OCI-LY7 (cell line): ENCODE measurements around the gene CTDSP1. TPM values are rescaled to one million over a fixed set of nuclear protein-coding genes. Genes with fewer than 3 reads are reported as not detected.
A peak's percentile ranks its signal among the peaks of the same experiment; 100 is the strongest.

Source experiments
- BruUV-seq: library from RNA; stranded (reverse); fragments of 400-500 nt; replicated peaks from 2 replicates; lab custom pipeline; 2021; lab: Mats Ljungman, UMichigan
- CTCF ChIA-PET: fragments of 300-600 bp; sonication (Branson Sonifier 250); formaldehyde crosslinking; loops from one replicate; lab custom pipeline; 2022; ENCODE audit warnings: antibody characterized with exemption; ENCODE audit not compliant: unreplicated experiment; lab: Charles Lee
- POLR2A ChIA-PET: fragments of 300-600 bp; sonication (Branson Sonifier 250); formaldehyde crosslinking; loops from one replicate; lab custom pipeline; 2022; ENCODE audit warnings: antibody characterized with exemption; lab: Charles Lee
- DNase-seq: peaks from one replicate; pipeline ENCODE4 v3.0.0-alpha.2; 2015; ENCODE audit warnings: low spot score
- H2AFZ ChIP-seq: fragments of 200-600 bp; sonication (generic), shearing (Covaris generic); 2 replicates; pipeline ENCODE4 v1.6.1; 2014; ENCODE audit warnings: mild to moderate bottlenecking, antibody characterized with exemption, low read length, moderate library complexity
- H3K27ac ChIP-seq: fragments of 200-600 bp; sonication (generic); 2 replicates; pipeline ENCODE4 v1.5.1; 2014; ENCODE audit warnings: mixed run types, low read depth, mild to moderate bottlenecking, moderate library complexity, low read length, inconsistent platforms; ENCODE audit not compliant: poor library complexity, severe bottlenecking
- H3K36me3 ChIP-seq: fragments of 200-600 bp; sonication (generic); 2 replicates; pipeline ENCODE4 v1.6.1; 2014; ENCODE audit warnings: mild to moderate bottlenecking, antibody characterized with exemption, low read length, moderate library complexity, mixed read lengths; ENCODE audit not compliant: insufficient read depth
- H3K4me1 ChIP-seq: fragments of 200-600 bp; sonication (generic); 2 replicates; pipeline ENCODE4 v1.5.1; 2014; ENCODE audit warnings: mild to moderate bottlenecking, low read length; ENCODE audit not compliant: insufficient read depth, poor library complexity, severe bottlenecking
- H3K4me2 ChIP-seq: fragments of 200-600 bp; sonication (generic); 2 replicates; pipeline ENCODE4 v1.6.1; 2014; ENCODE audit warnings: mild to moderate bottlenecking, low read length
- H3K4me3 ChIP-seq: fragments of 200-600 bp; sonication (generic); 2 replicates; pipeline ENCODE4 v1.5.1; 2014; ENCODE audit warnings: mild to moderate bottlenecking, low read depth, low read length; ENCODE audit not compliant: poor library complexity, severe bottlenecking
- H3K79me2 ChIP-seq: fragments of 200-600 bp; sonication (generic); 2 replicates; pipeline ENCODE4 v1.6.1; 2016; ENCODE audit warnings: low read depth, mild to moderate bottlenecking, low read length, moderate library complexity, mixed read lengths; ENCODE audit not compliant: insufficient read depth
- H3K9me2 ChIP-seq: fragments of 200-600 bp; sonication (generic); 2 replicates; pipeline ENCODE4 v1.6.1; 2016; ENCODE audit warnings: mild to moderate bottlenecking, low read length, mixed read lengths; ENCODE audit not compliant: insufficient read depth
- H3K9me3 ChIP-seq: fragments of 200-600 bp; sonication (generic); 2 replicates; pipeline ENCODE4 v1.6.1; 2014; ENCODE audit warnings: mild to moderate bottlenecking, mixed run types, low read length, mixed read lengths
- H4K20me1 ChIP-seq: fragments of 200-600 bp; sonication (generic); 2 replicates; pipeline ENCODE4 v1.6.1; 2014; ENCODE audit warnings: mild to moderate bottlenecking, antibody characterized with exemption, low read length, moderate library complexity, mixed read lengths; ENCODE audit not compliant: insufficient read depth
- EZH2phosphoT487 ChIP-seq: fragments of 200-600 bp; sonication (generic); IDR thresholded peaks from 2 replicates; pipeline ENCODE4 v1.6.1; 2018; ENCODE audit warnings: low read depth, borderline replicate concordance, mild to moderate bottlenecking, mixed run types, antibody characterized with exemption, low read length, moderate library complexity, mixed read lengths
- intact Hi-C: fragments of 100-400 bp; cut with micrococcal nuclease; formaldehyde crosslinking; loops from one replicate; pipeline ENCODE4 v1.10.0; 2022; ENCODE audit not compliant: unreplicated experiment
- total RNA-seq, 2 experiments: library from RNA; depleted of rRNA in 1 of 2; stranded (reverse); fragments of >200 nt in 1 of 2; shearing (Covaris generic) in 1 of 2; gene quantifications; 2 replicates each; pipeline ENCODE4 v1.2.3, GENCODE V29; 2014 to 2022
- TF ChIP-seq, protein P1 (sequence below): fragments of 200-600 bp; sonication (generic); conservative IDR thresholded peaks from 2 replicates; pipeline ENCODE4 v1.5.1; 2014; ENCODE audit warnings: mild to moderate bottlenecking, antibody characterized with exemption, low read length, moderate library complexity, mixed read lengths

CTDSP1 gene
- total RNA-seq, 2 experiments from 2014 or later = 95.3 to 152 TPM

GRCh38 chr2:218364196-218364595 lies 35.5 kb upstream of the CTDSP1 start:
- H3K4me2 ChIP-seq = no peak overlapping the region
- H4K20me1 ChIP-seq = no peaks in the 10 kb centered on the region
- no peaks in the 10 kb centered on the region for H3K36me3 ChIP-seq
- TF ChIP-seq EZH2phosphoT487 = no peak
- TF ChIP-seq, protein P1, sequence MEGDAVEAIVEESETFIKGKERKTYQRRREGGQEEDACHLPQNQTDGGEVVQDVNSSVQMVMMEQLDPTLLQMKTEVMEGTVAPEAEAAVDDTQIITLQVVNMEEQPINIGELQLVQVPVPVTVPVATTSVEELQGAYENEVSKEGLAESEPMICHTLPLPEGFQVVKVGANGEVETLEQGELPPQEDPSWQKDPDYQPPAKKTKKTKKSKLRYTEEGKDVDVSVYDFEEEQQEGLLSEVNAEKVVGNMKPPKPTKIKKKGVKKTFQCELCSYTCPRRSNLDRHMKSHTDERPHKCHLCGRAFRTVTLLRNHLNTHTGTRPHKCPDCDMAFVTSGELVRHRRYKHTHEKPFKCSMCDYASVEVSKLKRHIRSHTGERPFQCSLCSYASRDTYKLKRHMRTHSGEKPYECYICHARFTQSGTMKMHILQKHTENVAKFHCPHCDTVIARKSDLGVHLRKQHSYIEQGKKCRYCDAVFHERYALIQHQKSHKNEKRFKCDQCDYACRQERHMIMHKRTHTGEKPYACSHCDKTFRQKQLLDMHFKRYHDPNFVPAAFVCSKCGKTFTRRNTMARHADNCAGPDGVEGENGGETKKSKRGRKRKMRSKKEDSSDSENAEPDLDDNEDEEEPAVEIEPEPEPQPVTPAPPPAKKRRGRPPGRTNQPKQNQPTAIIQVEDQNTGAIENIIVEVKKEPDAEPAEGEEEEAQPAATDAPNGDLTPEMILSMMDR = no peak
- ChIA-PET CTCF (interaction anchor here (1.1 kb wide), 1 partner anchor 72 kb away, joined by 5 read pairs; the partner anchor contains the start of gene TMBIM1), POLR2A (no interaction called here)
- H3K27ac ChIP-seq = no peak overlapping the region
- no peaks in the 10 kb centered on the region for H3K9me2 ChIP-seq
- peaks cover 39% of the 10 kb centered on the region for H3K4me1 ChIP-seq
- no peak for DNase-seq
- H3K79me2 ChIP-seq = no peaks in the 10 kb centered on the region
- H3K4me3 ChIP-seq = no peak overlapping the region
- intact Hi-C loops = no loop called here
- no peak overlapping the region for H2AFZ ChIP-seq
- no TSS peak for BruUV-seq
- no peaks in the 10 kb centered on the region for H3K9me3 ChIP-seq

DNA sequence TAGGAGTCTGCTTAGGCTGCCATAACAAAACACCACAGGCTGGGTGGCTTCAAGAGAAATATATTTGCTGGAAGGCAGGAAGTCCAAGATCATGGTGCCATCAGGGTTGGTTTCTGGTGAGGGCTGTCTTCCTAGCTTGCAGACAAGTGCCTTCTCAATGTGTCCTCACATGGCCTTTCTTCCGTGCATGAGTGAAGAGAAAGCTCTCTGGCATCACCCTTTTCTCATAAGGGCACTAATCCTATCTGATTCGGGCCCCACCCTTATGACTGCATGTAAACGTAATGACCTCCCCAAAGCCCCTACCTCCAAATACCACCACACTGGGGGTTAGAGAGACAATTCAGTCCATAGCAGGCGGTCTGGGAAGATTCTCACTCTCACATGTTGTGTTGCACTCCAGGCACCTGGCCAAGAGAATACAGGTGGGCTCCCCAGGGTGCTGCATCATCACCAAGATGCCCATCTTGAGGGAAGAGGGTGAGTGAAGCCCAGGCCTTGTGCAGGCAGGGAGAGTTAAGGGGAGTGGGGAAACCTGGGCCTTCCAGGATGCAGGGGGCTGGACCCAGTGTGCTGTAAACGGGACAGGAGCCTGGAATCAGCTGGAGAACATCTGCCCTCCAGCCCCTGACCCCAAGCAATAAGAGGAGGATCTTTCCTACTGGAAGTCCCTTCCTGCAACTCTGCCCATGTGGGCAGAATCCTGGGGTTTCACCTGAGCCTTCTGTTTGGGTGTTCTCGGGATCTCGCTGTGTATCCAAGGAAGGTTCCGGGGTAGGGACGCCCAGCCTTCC lies 32.9 kb upstream of the CTDSP1 start:
- no peak for DNase-seq
- no TSS peak for BruUV-seq
- ChIA-PET CTCF (interaction anchor here (0.8 kb wide), 1 partner anchor 30 kb away, joined by 4 read pairs; no protein-coding TSS in a partner anchor), POLR2A (interaction anchor here (1.0 to 1.4 kb wide), 2 partner anchors 9 to 30 kb away, joined by 3 to 11 read pairs; partner anchors contain the start of gene CATIP)
- Histone ChIP-seq H3K4me1 (peaks cover 59% of the 10 kb centered on the region), H4K20me1 (no peaks in the 10 kb centered on the region), H2AFZ (peak overlapping the region; percentile 84; the same call in 1 of the 2 replicates), H3K36me3 (no peaks in the 10 kb centered on the region), H3K4me3 (peak overlapping the region; percentile 68), H3K4me2 (peak overlapping the region; percentile 78), H3K27ac (peak overlapping the region; percentile 40), H3K79me2 (no peaks in the 10 kb centered on the region), H3K9me3 (no peaks in the 10 kb centered on the region), H3K9me2 (no peaks in the 10 kb centered on the region)
- intact Hi-C loops = no loop called here
- TF ChIP-seq, protein P1 = no peak
- TF ChIP-seq EZH2phosphoT487 = no peak
